GM21717 (cell line): ENCODE data around the gene PSG1.
"Not testable (repeated sequence)": the region's sequence is repeated elsewhere in the genome, so short reads cannot be mapped to it uniquely, and the experiment has no call there.

Experiments
- ATAC-seq: cut with Tn5 transposase; IDR thresholded peaks from one replicate; pipeline ENCODE4 v1.9.1; 2021; ENCODE audit warnings: mild to moderate bottlenecking, moderate library complexity; ENCODE audit not compliant: unreplicated experiment

Gene PSG1

DNA sequence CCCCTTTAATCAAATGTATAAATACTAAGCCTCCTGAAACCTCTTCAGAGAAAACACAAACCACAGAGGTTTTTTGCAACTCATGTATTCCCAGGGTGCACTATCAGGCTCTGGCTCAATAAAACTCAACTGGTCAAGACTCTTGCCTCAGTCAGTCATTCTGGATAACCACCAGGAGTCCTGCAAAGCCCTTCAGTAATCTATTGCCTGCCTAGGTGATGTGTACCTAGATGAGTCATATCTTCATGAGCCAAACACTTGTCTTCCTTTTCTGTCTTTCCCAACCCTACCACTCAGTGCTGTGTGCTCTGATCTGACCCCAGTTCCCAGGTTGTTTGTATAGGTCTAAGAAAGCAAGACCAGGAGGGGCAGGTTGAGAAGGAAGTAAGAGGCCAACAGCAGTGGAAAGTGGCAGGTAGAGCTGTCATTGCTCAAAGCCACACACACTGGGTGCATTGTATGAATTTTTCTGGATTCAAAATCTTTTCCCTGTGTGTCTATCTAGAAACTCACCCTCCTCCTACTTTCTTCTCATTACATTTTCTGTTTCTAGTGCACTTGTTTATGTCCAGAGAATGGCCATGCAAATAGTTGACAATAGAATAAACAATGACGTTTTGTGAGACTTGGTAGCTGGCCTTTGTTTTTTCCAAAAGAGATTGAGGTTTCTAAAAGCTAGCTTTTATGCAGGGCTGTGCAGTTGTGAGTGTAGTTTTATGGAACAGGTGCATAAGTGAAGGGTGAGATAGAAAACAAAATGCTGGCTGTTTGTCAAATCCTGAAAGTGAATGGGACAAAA, 48.1 kb downstream of the PSG1 start:
- no peak for ATAC-seq

DNA sequence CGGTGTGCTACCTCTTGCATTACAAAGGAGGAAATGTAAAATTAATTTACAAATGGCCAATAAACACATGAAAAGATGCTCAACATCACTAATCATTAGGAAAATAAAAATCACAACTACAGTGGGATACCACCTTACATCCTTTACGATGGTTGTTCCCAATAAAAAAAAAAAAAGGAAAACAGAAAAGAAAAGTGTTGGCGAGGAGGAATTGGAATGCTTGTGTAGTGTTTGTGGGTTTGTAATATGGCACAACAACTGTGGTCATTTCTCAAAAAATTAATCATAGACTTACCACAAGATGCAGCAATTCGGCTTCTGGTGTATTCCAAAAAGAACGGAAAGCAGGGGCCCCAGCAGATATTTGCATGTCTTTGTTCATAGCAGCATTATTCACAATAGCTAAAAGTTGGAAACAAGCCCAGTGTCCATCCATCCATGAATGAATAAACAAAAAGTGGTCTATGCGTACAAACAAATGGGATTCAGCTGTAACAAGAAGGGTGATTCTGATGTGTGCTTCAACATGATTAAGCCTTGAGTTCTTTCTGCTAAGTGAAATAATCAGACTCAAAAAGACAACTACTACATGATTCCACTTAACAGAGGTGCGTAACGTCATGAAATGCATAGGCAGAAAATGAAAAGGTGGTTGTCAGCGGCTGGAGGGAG, 58.1 kb downstream of the PSG1 start:
- not testable (repeated sequence) for ATAC-seq

DNA sequence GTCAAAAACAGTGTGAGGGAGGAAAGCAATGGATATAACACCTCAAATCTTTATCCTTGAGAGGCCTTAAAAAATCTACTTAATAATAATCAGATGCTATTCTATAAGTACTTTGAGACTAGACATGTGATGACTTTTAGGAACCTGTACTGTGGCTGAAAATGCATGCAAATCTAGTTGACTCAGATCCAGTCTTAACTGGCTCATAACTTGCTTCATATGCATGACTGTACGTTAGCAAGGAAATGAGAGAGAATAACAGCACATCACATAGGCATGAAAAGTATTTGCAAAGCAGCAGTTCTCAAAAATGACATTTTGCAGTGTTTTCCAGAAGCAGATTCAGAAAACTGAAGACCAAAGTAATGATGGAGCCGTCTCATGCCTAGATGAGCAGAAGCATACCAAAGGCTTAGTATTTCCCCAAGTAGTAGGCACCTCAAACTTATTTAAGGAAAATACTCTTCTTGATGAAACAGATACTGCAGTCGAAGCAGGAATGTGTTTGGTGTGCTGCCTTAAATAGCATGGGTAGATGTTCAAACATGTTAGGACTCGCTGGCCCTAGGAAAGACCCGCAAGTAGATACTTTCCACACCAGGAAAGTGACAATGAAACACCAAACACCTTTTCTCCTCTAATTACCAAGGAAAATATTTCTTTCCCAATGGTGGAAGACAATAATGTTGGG, 59.4 kb downstream of the PSG1 start:
- ATAC-seq = not testable (repeated sequence)

DNA sequence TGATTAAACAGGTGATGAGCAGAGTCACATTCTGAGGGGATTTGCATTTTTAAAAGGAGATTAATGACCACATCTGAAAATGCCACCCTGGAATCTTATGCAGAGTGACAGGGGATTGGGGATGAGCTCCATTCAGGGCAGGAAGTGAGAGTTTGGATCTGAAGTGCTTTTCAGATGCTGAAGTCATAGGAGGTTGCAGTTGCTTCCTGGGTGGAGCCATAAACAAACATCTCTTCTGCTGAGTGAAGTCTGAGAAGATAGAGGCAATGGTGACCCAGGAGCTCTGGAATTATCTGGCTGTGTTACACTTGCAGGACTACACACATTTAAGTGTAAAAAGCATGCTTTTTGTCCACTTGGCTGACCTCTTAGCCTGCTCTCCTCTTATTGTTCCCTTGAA, 62.6 kb downstream of the PSG1 start:
- ATAC-seq = no peak
